ENCODE measurements around the gene FGD2.

The FGD2 gene

DNA sequence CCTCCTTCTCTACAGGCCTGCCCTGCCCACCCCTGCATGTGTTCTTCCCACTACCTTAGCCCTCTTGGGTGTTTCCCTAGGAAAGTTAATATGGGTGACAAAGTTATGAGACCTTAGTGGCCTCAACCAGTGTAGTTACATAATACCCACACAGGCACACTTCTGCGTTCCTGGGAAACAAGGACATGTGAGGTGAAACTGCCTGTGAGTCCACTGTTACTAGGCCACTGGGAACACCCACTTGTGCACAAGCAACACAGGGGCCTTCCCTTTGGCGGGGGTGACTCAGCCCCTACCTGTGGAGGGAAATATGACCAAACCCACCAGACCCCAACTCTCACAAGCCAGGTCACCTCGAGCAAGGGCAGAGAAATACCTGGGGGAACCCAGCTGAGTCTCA, 38.2 kb upstream of the FGD2 start:
- no peak for DNase-seq (ENCODE audit: low spot score)
- TF ChIP-seq, protein P1, sequence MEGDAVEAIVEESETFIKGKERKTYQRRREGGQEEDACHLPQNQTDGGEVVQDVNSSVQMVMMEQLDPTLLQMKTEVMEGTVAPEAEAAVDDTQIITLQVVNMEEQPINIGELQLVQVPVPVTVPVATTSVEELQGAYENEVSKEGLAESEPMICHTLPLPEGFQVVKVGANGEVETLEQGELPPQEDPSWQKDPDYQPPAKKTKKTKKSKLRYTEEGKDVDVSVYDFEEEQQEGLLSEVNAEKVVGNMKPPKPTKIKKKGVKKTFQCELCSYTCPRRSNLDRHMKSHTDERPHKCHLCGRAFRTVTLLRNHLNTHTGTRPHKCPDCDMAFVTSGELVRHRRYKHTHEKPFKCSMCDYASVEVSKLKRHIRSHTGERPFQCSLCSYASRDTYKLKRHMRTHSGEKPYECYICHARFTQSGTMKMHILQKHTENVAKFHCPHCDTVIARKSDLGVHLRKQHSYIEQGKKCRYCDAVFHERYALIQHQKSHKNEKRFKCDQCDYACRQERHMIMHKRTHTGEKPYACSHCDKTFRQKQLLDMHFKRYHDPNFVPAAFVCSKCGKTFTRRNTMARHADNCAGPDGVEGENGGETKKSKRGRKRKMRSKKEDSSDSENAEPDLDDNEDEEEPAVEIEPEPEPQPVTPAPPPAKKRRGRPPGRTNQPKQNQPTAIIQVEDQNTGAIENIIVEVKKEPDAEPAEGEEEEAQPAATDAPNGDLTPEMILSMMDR (IDR thresholded peaks at IDR 0.05; ENCODE audit: borderline replicate concordance, control extremely low read depth, extremely low read depth, insufficient read depth, missing control alignments): no peak
- in situ Hi-C loops (cut with MboI; ENCODE audit: low sequenced_read_pairs, unreplicated experiment): no loop called here

DNA sequence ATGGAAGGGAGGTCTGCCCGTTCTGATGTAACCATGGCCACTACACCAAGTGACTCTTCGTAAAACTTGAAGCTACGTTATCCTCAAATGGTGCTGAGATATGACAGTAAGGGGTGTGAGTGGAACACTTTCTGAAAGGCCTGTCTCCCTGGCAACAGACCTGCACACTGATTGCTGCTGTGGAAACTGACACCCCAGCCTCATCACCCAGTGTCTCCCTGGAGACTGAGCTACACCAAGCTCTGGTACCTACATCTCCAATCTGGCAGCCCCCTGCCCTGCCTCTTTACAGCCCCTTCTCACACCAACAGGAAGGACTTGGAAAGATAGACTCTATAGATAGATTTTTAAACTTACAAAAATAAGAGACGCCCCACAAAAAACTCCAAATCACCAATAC, 37.7 kb upstream of the FGD2 start:
- TF ChIP-seq, protein P1 (IDR thresholded peaks at IDR 0.05; ENCODE audit: borderline replicate concordance, control extremely low read depth, extremely low read depth, insufficient read depth, missing control alignments): no peak
- in situ Hi-C loops (cut with MboI; ENCODE audit: low sequenced_read_pairs, unreplicated experiment): no loop called here
- DNase-seq (ENCODE audit: low spot score): no peak

DNA sequence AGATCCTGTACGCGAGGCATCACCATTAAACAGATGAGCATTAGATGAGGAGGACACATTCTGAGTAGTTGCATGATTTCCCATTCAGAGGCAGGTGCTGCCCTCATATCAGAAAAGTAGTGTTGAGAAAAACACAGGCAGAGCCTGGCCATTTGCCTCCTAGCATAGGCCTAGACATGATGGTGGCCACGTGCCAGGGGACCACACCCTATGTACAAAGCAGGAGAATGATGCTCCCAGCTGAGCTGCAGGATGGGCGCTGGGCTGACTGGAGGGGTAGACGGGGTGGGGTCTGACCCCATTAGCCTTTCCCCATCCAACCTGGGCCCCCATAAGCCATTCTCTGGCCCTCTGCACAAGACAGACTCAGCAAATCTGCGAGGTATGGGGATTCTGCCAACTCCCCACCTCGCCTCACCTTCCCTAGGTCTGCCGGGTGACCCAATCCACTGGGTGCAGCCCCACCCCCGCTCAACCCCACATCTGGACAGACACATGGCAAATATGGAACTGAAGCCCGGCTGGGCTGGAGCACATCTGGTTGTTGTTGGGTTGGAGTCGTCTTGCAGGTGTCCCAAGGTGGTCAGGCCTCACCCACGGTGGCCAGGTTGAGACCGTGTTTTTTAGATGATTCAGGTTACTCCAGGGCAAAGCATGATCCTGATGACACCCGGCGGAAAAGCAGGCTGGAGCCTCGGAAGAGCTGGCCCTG, 37.0 kb upstream of the FGD2 start:
- TF ChIP-seq, protein P1 (IDR thresholded peaks at IDR 0.05; ENCODE audit: borderline replicate concordance, control extremely low read depth, extremely low read depth, insufficient read depth, missing control alignments): no peak
- DNase-seq (ENCODE audit: low spot score): no peak
- in situ Hi-C loops (cut with MboI; ENCODE audit: low sequenced_read_pairs, unreplicated experiment): no loop called here

DNA sequence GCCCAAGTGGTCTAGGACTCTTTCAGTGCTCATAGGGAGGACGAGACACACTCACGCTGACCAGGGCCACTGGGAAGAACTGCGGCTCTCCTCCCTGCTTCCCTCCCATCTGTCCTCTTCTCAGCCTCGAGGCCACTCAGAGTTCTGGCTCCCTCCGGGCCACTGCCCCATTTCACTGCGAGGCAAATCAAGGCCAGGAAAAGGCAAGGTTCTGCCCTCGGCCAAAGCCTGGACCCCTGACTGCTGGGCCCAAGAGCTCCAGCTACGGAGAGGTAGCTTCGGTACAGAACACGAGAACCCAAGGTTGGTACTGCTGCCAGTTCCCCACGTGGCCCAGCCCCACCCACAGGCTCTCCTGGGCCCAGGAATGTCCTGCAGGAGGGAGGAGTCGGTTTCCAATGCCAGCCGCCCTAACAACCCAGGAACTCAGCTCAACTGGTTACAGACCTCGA, 36.2 kb upstream of the FGD2 start:
- in situ Hi-C loops (cut with MboI; ENCODE audit: low sequenced_read_pairs, unreplicated experiment): no loop called here
- TF ChIP-seq, protein P1 (IDR thresholded peaks at IDR 0.05; ENCODE audit: borderline replicate concordance, control extremely low read depth, extremely low read depth, insufficient read depth, missing control alignments): no peak
- no peak for DNase-seq (ENCODE audit: low spot score)

DNA sequence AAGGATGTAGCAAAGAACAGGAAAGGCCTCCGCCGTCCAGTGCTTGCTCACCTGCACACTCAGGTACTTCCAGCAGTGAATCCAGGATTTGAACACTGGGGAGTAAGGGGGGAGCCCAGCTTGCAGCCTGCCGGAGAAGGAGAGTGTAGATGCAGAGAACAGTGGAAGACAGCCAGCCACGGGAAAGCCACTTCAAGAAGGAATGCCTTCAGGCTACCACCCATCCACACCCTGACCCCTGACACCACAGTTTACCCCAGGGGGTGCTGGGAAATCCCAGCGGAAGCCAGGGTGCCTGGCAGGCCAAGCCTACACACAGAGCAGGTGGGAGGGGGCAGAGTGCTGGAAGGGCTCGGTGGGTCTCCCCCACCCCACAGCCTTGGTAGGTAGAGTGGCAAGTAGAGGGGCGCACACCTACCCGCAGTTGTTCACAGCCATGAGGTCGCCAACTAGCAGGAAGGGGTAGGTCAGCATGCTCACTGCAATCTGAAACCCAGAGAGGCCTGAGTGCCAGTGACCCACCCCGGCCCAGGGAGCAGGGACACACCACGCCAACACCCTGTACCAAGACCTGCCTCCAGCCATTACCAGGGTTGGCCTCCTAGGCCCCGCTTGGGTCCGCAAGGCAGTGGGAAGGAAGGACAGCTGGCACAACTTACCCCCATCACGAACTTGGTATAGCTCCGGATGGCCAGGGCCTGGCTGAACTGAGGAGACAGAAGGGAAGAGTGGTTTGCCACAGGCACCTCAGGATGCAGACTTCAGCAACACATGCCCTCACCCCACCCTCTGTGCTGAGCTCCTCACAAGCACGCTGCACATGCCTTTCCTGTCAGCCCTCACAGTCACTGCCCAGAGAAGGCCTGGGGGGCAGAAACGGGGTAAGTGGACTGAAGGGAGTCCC, 35.2 kb upstream of the FGD2 start:
- TF ChIP-seq, protein P1 (IDR thresholded peaks at IDR 0.05; ENCODE audit: borderline replicate concordance, control extremely low read depth, extremely low read depth, insufficient read depth, missing control alignments): no peak
- in situ Hi-C loops (cut with MboI; ENCODE audit: low sequenced_read_pairs, unreplicated experiment): no loop called here
- DNase-seq (ENCODE audit: low spot score): no peak

DNA sequence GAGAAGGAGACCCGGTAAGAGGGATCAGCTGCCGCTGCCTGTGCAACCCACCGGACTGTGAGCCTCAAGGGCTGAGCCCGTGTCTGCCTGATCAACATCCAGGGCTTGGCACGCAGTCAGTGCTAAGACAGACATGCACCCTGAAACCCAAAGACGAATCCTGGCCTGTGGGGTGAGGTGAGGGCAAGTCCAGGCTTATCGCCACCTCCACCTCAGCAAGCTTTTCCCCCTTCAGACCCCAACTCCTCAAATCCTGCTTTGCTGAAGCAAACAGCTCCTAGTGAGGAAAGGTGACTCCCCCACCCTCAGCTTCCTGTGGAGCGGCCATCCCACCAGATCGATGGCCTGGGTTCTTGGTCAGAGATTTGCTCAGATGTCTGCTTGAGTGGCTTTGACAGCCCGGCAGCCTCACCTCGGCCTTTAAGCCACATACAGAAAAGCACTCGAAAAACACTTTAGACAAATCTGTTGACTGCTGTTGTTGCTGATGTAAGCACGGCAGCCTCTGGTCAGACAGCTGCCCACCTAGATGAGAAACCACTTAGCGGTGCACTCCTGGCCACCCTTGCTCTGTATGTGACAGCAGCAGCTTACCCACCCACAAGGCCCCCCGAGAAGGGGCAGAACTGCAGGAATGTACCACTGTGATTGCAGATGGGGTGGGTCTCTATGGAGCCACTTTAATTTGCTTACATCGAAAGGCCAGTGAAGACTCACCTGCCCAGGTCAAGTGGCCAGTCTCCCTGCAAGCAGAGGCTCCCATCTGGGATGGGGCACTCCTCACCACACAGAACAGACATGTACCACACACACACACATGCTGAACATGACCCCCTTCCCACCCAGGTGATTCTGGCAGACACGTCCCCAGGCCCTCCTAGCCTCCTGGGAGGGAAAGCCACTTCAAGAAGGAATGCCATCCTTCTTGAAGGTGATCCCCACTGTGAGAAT, 34.3 kb upstream of the FGD2 start:
- in situ Hi-C loops (cut with MboI; ENCODE audit: low sequenced_read_pairs, unreplicated experiment): no loop called here
- DNase-seq (ENCODE audit: low spot score): no peak
- TF ChIP-seq, protein P1 (IDR thresholded peaks at IDR 0.05; ENCODE audit: borderline replicate concordance, control extremely low read depth, extremely low read depth, insufficient read depth, missing control alignments): no peak
